Measurements from ENCODE around the gene MAGIX. TPM values are rescaled to one million over a fixed set of nuclear protein-coding genes. Genes with fewer than 3 reads are reported as not detected.
A peak's percentile ranks its signal among the peaks of the same experiment; 100 is the strongest.

The MAGIX gene
- total RNA-seq, 1 experiment from 2014 or later, result 1.2 TPM

- TF ChIP-seq, protein P1, sequence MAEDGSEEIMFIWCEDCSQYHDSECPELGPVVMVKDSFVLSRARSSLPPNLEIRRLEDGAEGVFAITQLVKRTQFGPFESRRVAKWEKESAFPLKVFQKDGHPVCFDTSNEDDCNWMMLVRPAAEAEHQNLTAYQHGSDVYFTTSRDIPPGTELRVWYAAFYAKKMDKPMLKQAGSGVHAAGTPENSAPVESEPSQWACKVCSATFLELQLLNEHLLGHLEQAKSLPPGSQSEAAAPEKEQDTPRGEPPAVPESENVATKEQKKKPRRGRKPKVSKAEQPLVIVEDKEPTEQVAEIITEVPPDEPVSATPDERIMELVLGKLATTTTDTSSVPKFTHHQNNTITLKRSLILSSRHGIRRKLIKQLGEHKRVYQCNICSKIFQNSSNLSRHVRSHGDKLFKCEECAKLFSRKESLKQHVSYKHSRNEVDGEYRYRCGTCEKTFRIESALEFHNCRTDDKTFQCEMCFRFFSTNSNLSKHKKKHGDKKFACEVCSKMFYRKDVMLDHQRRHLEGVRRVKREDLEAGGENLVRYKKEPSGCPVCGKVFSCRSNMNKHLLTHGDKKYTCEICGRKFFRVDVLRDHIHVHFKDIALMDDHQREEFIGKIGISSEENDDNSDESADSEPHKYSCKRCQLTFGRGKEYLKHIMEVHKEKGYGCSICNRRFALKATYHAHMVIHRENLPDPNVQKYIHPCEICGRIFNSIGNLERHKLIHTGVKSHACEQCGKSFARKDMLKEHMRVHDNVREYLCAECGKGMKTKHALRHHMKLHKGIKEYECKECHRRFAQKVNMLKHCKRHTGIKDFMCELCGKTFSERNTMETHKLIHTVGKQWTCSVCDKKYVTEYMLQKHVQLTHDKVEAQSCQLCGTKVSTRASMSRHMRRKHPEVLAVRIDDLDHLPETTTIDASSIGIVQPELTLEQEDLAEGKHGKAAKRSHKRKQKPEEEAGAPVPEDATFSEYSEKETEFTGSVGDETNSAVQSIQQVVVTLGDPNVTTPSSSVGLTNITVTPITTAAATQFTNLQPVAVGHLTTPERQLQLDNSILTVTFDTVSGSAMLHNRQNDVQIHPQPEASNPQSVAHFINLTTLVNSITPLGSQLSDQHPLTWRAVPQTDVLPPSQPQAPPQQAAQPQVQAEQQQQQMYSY (CRISPR knock-in tag; IDR thresholded peaks at IDR 0.05), result no peak
- TF ChIP-seq ZNF671 (CRISPR knock-in tag; IDR thresholded peaks at IDR 0.05), result no peak
- no peak for TF ChIP-seq IRF2 (CRISPR knock-in tag; IDR thresholded peaks at IDR 0.05; ENCODE audit: borderline replicate concordance, low read depth)
- TF ChIP-seq, protein P2, sequence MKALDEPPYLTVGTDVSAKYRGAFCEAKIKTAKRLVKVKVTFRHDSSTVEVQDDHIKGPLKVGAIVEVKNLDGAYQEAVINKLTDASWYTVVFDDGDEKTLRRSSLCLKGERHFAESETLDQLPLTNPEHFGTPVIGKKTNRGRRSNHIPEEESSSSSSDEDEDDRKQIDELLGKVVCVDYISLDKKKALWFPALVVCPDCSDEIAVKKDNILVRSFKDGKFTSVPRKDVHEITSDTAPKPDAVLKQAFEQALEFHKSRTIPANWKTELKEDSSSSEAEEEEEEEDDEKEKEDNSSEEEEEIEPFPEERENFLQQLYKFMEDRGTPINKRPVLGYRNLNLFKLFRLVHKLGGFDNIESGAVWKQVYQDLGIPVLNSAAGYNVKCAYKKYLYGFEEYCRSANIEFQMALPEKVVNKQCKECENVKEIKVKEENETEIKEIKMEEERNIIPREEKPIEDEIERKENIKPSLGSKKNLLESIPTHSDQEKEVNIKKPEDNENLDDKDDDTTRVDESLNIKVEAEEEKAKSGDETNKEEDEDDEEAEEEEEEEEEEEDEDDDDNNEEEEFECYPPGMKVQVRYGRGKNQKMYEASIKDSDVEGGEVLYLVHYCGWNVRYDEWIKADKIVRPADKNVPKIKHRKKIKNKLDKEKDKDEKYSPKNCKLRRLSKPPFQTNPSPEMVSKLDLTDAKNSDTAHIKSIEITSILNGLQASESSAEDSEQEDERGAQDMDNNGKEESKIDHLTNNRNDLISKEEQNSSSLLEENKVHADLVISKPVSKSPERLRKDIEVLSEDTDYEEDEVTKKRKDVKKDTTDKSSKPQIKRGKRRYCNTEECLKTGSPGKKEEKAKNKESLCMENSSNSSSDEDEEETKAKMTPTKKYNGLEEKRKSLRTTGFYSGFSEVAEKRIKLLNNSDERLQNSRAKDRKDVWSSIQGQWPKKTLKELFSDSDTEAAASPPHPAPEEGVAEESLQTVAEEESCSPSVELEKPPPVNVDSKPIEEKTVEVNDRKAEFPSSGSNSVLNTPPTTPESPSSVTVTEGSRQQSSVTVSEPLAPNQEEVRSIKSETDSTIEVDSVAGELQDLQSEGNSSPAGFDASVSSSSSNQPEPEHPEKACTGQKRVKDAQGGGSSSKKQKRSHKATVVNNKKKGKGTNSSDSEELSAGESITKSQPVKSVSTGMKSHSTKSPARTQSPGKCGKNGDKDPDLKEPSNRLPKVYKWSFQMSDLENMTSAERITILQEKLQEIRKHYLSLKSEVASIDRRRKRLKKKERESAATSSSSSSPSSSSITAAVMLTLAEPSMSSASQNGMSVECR (CRISPR knock-in tag; IDR thresholded peaks at IDR 0.05; ENCODE audit: borderline replicate concordance), result peak; percentile 67; the same call in 1 of the 2 replicates
- no peak for TF ChIP-seq ZNF512 (CRISPR knock-in tag; IDR thresholded peaks at IDR 0.05; ENCODE audit: borderline replicate concordance)
- TF ChIP-seq RELA (CRISPR knock-in tag; IDR thresholded peaks at IDR 0.05; ENCODE audit: borderline replicate concordance), result no peak
- TF ChIP-seq, protein P3, sequence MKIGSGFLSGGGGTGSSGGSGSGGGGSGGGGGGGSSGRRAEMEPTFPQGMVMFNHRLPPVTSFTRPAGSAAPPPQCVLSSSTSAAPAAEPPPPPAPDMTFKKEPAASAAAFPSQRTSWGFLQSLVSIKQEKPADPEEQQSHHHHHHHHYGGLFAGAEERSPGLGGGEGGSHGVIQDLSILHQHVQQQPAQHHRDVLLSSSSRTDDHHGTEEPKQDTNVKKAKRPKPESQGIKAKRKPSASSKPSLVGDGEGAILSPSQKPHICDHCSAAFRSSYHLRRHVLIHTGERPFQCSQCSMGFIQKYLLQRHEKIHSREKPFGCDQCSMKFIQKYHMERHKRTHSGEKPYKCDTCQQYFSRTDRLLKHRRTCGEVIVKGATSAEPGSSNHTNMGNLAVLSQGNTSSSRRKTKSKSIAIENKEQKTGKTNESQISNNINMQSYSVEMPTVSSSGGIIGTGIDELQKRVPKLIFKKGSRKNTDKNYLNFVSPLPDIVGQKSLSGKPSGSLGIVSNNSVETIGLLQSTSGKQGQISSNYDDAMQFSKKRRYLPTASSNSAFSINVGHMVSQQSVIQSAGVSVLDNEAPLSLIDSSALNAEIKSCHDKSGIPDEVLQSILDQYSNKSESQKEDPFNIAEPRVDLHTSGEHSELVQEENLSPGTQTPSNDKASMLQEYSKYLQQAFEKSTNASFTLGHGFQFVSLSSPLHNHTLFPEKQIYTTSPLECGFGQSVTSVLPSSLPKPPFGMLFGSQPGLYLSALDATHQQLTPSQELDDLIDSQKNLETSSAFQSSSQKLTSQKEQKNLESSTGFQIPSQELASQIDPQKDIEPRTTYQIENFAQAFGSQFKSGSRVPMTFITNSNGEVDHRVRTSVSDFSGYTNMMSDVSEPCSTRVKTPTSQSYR (CRISPR knock-in tag; IDR thresholded peaks at IDR 0.05), result no peak
- no peak for TF ChIP-seq OVOL2 (CRISPR knock-in tag; IDR thresholded peaks at IDR 0.05; ENCODE audit: borderline replicate concordance)
- no peak for TF ChIP-seq GTF2I (CRISPR knock-in tag; conservative IDR thresholded peaks at IDR 0.05)
- TF ChIP-seq SMAD3 (CRISPR knock-in tag; IDR thresholded peaks at IDR 0.05; ENCODE audit: borderline replicate concordance), result 0 out of 2 replicates have a peak, but pooled peaks have one; percentile 26
- TF ChIP-seq USF2 (CRISPR knock-in tag; IDR thresholded peaks at IDR 0.05), result no peak; the same call in 1 of the 2 replicates
- peak; percentile 88 for TF ChIP-seq FOXK1 (CRISPR knock-in tag; IDR thresholded peaks at IDR 0.05)
- no peak for TF ChIP-seq NR2C2 (CRISPR knock-in tag; IDR thresholded peaks at IDR 0.05)
- TF ChIP-seq, protein P4, sequence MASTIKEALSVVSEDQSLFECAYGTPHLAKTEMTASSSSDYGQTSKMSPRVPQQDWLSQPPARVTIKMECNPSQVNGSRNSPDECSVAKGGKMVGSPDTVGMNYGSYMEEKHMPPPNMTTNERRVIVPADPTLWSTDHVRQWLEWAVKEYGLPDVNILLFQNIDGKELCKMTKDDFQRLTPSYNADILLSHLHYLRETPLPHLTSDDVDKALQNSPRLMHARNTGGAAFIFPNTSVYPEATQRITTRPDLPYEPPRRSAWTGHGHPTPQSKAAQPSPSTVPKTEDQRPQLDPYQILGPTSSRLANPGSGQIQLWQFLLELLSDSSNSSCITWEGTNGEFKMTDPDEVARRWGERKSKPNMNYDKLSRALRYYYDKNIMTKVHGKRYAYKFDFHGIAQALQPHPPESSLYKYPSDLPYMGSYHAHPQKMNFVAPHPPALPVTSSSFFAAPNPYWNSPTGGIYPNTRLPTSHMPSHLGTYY (CRISPR knock-in tag; IDR thresholded peaks at IDR 0.05), result no peak
- TF ChIP-seq, protein P5, sequence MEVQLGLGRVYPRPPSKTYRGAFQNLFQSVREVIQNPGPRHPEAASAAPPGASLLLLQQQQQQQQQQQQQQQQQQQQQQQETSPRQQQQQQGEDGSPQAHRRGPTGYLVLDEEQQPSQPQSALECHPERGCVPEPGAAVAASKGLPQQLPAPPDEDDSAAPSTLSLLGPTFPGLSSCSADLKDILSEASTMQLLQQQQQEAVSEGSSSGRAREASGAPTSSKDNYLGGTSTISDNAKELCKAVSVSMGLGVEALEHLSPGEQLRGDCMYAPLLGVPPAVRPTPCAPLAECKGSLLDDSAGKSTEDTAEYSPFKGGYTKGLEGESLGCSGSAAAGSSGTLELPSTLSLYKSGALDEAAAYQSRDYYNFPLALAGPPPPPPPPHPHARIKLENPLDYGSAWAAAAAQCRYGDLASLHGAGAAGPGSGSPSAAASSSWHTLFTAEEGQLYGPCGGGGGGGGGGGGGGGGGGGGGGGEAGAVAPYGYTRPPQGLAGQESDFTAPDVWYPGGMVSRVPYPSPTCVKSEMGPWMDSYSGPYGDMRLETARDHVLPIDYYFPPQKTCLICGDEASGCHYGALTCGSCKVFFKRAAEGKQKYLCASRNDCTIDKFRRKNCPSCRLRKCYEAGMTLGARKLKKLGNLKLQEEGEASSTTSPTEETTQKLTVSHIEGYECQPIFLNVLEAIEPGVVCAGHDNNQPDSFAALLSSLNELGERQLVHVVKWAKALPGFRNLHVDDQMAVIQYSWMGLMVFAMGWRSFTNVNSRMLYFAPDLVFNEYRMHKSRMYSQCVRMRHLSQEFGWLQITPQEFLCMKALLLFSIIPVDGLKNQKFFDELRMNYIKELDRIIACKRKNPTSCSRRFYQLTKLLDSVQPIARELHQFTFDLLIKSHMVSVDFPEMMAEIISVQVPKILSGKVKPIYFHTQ (CRISPR knock-in tag; IDR thresholded peaks at IDR 0.05), result no peak
- TF ChIP-seq GABPB1 (CRISPR knock-in tag; IDR thresholded peaks at IDR 0.05), result no peak
- TF ChIP-seq NFE2L1 (CRISPR knock-in tag; IDR thresholded peaks at IDR 0.05), result peak; percentile 27; the same call in 1 of the 2 replicates
- TF ChIP-seq, protein P6, sequence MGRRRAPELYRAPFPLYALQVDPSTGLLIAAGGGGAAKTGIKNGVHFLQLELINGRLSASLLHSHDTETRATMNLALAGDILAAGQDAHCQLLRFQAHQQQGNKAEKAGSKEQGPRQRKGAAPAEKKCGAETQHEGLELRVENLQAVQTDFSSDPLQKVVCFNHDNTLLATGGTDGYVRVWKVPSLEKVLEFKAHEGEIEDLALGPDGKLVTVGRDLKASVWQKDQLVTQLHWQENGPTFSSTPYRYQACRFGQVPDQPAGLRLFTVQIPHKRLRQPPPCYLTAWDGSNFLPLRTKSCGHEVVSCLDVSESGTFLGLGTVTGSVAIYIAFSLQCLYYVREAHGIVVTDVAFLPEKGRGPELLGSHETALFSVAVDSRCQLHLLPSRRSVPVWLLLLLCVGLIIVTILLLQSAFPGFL (CRISPR knock-in tag; IDR thresholded peaks at IDR 0.05; ENCODE audit: borderline replicate concordance), result no peak
These were observed 37.6 kb downstream of the MAGIX start, which contains the start of gene SYP (continued) for GRCh38 chrX:49199906-49200771.
